Measurements from ENCODE around the gene MMUT.

DNA sequence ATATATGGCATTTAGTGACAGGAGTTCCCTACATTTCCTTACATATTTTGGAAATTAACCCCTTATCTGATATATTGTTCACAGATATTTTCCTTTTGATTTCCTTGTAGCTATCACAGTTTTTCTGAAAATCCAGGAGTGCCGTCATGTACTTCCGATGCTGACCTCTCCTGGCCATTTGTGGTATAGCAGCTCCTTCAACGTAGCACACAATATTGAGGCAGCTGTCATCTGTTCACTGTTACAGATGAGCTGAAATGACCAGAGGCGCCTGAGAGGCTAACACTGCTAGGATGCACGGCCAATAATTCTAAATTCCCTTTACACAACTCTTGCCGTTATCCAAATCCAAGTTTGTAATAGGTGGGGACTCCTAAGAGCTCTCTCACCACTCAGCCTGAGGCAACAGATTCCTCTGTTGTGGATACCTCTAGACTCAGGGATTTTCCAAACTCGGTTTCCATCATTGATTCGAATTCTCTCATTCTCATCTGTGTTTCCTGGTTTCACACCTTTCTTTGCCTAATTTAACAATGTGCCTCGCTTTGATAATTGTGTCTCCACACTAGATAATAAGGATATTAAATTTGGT lies 53.0 kb downstream of the MMUT start:
- TF ChIP-seq EZH2 (IDR thresholded peaks at IDR 0.05) (no peak), POLR2AphosphoS5 (IDR thresholded peaks at IDR 0.05; ENCODE audit: borderline replicate concordance, low read depth, low read length) (no peak)

Data from SK-N-MC (cell line).